Body of pancreas (tissue), 4 donors: ENCODE results near the gene PRR36. TPM values are rescaled to one million over a fixed set of nuclear protein-coding genes. Genes with fewer than 3 reads are reported as not detected.

Source experiments
- ATAC-seq: fragments of 150-250 bp; one replicate; pipeline ENCODE4 v1.9.1; 2016
- DNase-seq, 4 donors: peaks; one replicate each; pipeline ENCODE4 v3.0.0-alpha.2; 2019
- H3K27ac ChIP-seq, 4 donors: fragments of 200-600 bp; sonication (generic); 1 replicate in 3 of 4; 2 replicates in 1 of 4; pipeline versions ENCODE4 v1.5.1 to v1.6.1; 2016 to 2019; ENCODE audit warnings: mild to moderate bottlenecking in 1 of 4, mixed read lengths in 1 of 4, moderate library complexity in 1 of 4
- H3K27me3 ChIP-seq, 2 donors: fragments of 200-600 bp; sonication (generic); one replicate each; pipeline ENCODE4 v1.6.0; 2016; ENCODE audit warnings: mild to moderate bottlenecking in 1 of 2
- H3K36me3 ChIP-seq, 2 donors: fragments of 200-600 bp; sonication (generic); replicated peaks in 1 of 2; 2 replicates each; pipeline ENCODE4 v1.5.1; 2016; ENCODE audit warnings: low read depth in 2 of 2; ENCODE audit not compliant: insufficient read depth in 1 of 2
- H3K4me1 ChIP-seq: fragments of 200-600 bp; sonication (generic); one replicate; pipeline ENCODE4 v1.6.0; 2016
- H3K4me3 ChIP-seq, 2 donors: fragments of 200-600 bp; sonication (generic); 1 replicate in 1 of 2; 2 replicates in 1 of 2; pipeline ENCODE4 v1.5.1; 2016 to 2019
- H3K9me3 ChIP-seq, 3 donors: fragments of 200-600 bp; sonication (generic); 1 replicate in 2 of 3; 2 replicates in 1 of 3; pipeline ENCODE4 v1.5.1; 2016
- POLR2A ChIP-seq, 3 donors: fragments of 450-650 bp; IDR thresholded peaks; one replicate each; pipeline ENCODE4 v1.6.1; 2016; ENCODE audit warnings: antibody characterized with exemption in 3 of 3, mild to moderate bottlenecking in 2 of 3
- WGBS, 2 donors: methylation state at CpG; one replicate each; pipeline ENCODE4 v1.1.5; 2017; 5-methylcytosine and 5-hydroxymethylcytosine counted together
- intact Hi-C: fragments of 100-400 bp; cut with DNase I; formaldehyde crosslinking; loops from one replicate; pipeline ENCODE4 v1.15.1; 2023
- total RNA-seq, 2 donors: library from RNA; depleted of rRNA; stranded (reverse); fragments of >200 nt; gene quantifications; one replicate each; pipeline ENCODE4 v1.1.0, GENCODE V29; 2016
- TF ChIP-seq, protein P1 (sequence below), 7 experiments: fragments of 450-650 bp in 4 of 7; fragments of 200-600 bp in 3 of 7; sonication (generic) in 3 of 7; IDR thresholded peaks; one replicate each; pipeline ENCODE4 v1.5.1; 2016 to 2019; ENCODE audit warnings: antibody characterized with exemption in 7 of 7

Gene PRR36
- total RNA-seq, 2 donors from 2014 or later = 1.0 to 12.9 TPM

GRCh38 chr19:7850945-7851622, 23.1 kb downstream of the PRR36 start:
- ATAC-seq (no peak), DNase-seq (no peak)
- Histone ChIP-seq H3K27ac (no peak overlapping the region), H3K4me1 (peaks cover 13% of the 10 kb centered on the region), H3K27me3 (no peaks in the 10 kb centered on the region), H3K9me3 (no peaks in the 10 kb centered on the region), H3K36me3 (no peaks in the 10 kb centered on the region), H3K4me3 (no peak overlapping the region)
- 83 to 86% methylated on average over 15 to 16 of the region's 19 CpGs for WGBS, 2 donors
- TF ChIP-seq, protein P1, sequence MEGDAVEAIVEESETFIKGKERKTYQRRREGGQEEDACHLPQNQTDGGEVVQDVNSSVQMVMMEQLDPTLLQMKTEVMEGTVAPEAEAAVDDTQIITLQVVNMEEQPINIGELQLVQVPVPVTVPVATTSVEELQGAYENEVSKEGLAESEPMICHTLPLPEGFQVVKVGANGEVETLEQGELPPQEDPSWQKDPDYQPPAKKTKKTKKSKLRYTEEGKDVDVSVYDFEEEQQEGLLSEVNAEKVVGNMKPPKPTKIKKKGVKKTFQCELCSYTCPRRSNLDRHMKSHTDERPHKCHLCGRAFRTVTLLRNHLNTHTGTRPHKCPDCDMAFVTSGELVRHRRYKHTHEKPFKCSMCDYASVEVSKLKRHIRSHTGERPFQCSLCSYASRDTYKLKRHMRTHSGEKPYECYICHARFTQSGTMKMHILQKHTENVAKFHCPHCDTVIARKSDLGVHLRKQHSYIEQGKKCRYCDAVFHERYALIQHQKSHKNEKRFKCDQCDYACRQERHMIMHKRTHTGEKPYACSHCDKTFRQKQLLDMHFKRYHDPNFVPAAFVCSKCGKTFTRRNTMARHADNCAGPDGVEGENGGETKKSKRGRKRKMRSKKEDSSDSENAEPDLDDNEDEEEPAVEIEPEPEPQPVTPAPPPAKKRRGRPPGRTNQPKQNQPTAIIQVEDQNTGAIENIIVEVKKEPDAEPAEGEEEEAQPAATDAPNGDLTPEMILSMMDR (IDR thresholded peaks at IDR 0.05) = no peak
- TF ChIP-seq POLR2A (IDR thresholded peaks at IDR 0.05) = no peak
- intact Hi-C loops = loop anchor here (10.0 kb wide), 1 partner anchor 54 kb away; the partner anchor contains the start of gene MAP2K7

DNA sequence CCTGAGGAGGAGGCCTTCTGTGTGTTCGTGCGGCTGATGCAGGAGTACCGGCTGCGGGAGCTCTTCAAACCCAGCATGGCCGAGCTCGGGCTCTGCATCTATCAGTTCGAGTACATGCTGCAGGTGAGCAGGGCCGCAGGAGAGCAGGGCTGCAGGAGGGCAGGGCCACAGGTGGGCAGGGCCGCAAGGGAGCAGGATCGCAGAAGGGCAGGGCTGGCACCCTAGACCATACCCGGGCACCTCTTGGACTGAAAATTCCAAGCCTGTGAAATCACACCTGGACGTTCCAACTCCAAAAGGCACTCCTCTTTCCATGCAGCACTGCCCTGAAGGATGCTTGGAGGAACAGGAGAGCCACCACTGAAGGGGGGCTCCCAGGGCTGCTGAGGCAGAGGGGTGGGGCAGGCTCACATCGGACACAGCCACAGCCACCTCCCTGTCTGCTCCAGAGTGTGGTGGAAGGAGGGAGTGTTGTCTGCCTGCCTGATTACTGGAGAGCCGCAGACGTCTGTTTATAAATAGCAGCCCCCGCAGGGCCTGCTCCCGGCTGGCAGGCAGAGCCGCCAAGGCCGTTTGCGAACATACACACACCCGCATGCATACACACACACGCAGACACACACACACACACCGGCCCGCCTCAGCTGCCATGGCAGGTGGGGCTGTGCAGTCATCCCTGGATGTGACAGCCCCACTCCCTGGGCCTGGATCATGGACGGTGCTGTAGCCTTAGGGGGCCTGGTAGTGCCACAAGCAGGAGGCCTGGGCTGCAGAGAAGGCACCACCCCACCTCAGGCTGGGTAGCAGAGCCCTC, 24.0 kb downstream of the PRR36 start:
- Histone ChIP-seq H3K4me1 (peaks cover 13% of the 10 kb centered on the region), H3K27ac (no peak overlapping the region), H3K27me3 (no peaks in the 10 kb centered on the region), H3K4me3 (no peak overlapping the region), H3K36me3 (no peaks in the 10 kb centered on the region), H3K9me3 (no peaks in the 10 kb centered on the region)
- intact Hi-C loops = loop anchor here (10.0 kb wide), 1 partner anchor 55 kb away; the partner anchor contains the start of gene MAP2K7
- DNase-seq = peak in 1 of 4 donors; percentile 14
- 70 to 81% methylated on average over 2 to 22 of the region's 25 CpGs for WGBS, 2 donors
- TF ChIP-seq, protein P1 (IDR thresholded peaks at IDR 0.05) = no peak
- no peak for TF ChIP-seq POLR2A (IDR thresholded peaks at IDR 0.05)
- no peak for ATAC-seq

GRCh38 chr19:7849631-7849999, 24.6 kb downstream of the PRR36 start:
- WGBS, 2 donors = 88 to 100% methylated on average over 1 to 9 of the region's 9 CpGs
- Histone ChIP-seq H3K27me3 (no peaks in the 10 kb centered on the region), H3K4me3 (no peak overlapping the region), H3K27ac (no peak overlapping the region), H3K36me3 (no peaks in the 10 kb centered on the region), H3K9me3 (no peaks in the 10 kb centered on the region), H3K4me1 (peaks cover 13% of the 10 kb centered on the region)
- ATAC-seq (no peak), DNase-seq (no peak)
- intact Hi-C loops = no loop called here
- no peak for TF ChIP-seq POLR2A (IDR thresholded peaks at IDR 0.05)
- TF ChIP-seq, protein P1 (IDR thresholded peaks at IDR 0.05) = no peak

DNA sequence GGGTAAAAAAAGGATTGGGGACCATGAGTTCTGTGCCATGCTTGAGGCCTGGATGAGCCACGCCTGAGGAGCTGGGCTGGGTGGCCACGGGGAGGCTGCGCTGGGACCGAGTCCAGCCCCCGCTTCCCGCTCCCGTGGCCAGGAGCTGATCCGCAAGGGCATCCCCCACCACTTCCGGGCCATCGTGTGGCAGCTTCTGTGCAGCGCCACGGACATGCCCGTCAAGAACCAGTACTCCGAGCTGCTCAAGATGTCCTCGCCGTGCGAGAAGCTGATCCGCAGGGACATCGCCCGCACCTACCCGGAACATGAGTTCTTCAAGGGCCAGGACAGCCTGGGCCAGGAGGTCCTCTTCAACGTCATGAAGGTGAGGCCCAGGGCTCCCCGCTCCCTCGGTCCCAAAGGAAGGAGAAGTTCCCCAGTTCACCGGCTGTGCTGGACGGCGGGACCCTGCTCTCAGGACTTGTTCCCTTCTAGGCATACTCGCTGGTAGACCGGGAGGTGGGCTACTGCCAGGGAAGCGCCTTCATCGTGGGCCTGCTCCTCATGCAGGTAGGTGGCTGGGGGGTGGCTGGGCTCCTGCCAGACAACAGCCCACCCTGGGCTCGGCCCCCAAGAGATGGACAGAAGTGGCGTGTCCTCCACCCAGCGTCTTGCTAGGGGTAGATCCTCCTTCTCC, 25.3 kb downstream of the PRR36 start:
- Histone ChIP-seq H3K9me3 (no peaks in the 10 kb centered on the region), H3K27ac (no peak overlapping the region), H3K36me3 (no peaks in the 10 kb centered on the region), H3K4me1 (peaks cover 14% of the 10 kb centered on the region), H3K4me3 (no peak overlapping the region), H3K27me3 (no peaks in the 10 kb centered on the region)
- TF ChIP-seq POLR2A (IDR thresholded peaks at IDR 0.05) = no peak
- TF ChIP-seq, protein P1 (IDR thresholded peaks at IDR 0.05) = no peak
- DNase-seq (no peak), ATAC-seq (no peak)
- intact Hi-C loops = no loop called here
- 85 to 87% methylated on average over 17 to 30 of the region's 34 CpGs for WGBS, 2 donors
